ENCODE data around the gene PSMF1. TPM values are rescaled to one million over a fixed set of nuclear protein-coding genes. Genes with fewer than 3 reads are reported as not detected.
"Not testable (repeated sequence)": the region's sequence is repeated elsewhere in the genome, so short reads cannot be mapped to it uniquely, and the experiment has no call there.

PSMF1 gene
- total RNA-seq, 4 donors from 2014 or later: 70.0 to 111 (median 89.0) TPM

DNA sequence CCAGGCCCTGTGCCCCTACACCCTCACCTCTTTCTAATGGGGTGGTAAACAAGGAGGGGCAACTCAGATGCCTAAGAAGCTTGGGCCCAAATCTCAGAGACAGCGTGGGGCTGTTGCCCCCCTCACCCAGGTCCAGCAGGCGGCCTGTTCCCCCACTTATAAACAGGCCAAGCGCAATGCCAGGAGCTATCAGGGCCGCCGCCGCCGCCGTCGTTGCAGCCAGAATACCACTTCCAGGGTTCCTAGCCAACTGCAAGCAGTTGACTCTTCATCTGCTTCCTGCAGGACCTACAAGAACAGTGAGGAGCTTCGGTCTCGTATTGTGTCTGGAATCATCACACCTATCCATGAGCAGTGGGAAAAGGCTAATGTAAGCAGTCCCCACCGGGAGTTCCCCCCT, 16.4 kb downstream of the PSMF1 start:
- Histone ChIP-seq H3K27me3 (no peaks in the 10 kb centered on the region), H3K4me1 (no peaks in the 10 kb centered on the region), H3K9me3 (no peaks in the 10 kb centered on the region), H3K36me3 (peaks cover 9 to 92% (median 35%) of the 10 kb centered on the region in 3 donors), H3K4me3 (no peak overlapping the region), H3K27ac (no peak overlapping the region)
- WGBS, 2 donors: 93% methylated on average over 3 to 9 of the region's 12 CpGs
- intact Hi-C loops (cut with DNase I): no loop called here
- TF ChIP-seq, protein P1, sequence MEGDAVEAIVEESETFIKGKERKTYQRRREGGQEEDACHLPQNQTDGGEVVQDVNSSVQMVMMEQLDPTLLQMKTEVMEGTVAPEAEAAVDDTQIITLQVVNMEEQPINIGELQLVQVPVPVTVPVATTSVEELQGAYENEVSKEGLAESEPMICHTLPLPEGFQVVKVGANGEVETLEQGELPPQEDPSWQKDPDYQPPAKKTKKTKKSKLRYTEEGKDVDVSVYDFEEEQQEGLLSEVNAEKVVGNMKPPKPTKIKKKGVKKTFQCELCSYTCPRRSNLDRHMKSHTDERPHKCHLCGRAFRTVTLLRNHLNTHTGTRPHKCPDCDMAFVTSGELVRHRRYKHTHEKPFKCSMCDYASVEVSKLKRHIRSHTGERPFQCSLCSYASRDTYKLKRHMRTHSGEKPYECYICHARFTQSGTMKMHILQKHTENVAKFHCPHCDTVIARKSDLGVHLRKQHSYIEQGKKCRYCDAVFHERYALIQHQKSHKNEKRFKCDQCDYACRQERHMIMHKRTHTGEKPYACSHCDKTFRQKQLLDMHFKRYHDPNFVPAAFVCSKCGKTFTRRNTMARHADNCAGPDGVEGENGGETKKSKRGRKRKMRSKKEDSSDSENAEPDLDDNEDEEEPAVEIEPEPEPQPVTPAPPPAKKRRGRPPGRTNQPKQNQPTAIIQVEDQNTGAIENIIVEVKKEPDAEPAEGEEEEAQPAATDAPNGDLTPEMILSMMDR (IDR thresholded peaks at IDR 0.05): no peak
- DNase-seq: no peak

DNA sequence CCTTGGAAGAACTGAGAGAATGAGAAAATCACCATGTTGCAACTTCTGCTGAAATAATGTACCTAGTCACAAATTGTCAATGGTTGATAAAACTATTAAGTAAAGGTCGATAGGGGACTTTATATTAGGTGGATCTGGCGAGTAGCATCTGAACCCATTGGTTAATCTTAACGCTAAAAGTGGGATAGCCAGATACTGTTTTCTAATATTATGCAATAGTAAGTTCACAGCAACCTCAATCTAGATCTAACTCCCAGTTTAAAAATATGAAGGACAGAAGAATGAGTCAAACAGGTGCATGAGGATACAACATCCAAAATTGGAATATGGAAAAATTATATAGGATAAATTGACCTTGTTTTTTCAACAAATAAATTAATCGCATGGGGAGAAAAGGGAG, 18.8 kb downstream of the PSMF1 start:
- DNase-seq: no peak
- H3K27me3 ChIP-seq: no peaks in the 10 kb centered on the region
- no peak overlapping the region for H3K4me3 ChIP-seq
- intact Hi-C loops (cut with DNase I): no loop called here
- no peaks in the 10 kb centered on the region for H3K9me3 ChIP-seq
- peaks cover 9 to 92% (median 27%) of the 10 kb centered on the region in 3 donors for H3K36me3 ChIP-seq
- no peaks in the 10 kb centered on the region for H3K4me1 ChIP-seq
- TF ChIP-seq, protein P1 (IDR thresholded peaks at IDR 0.05): no peak
- no peak for TF ChIP-seq POLR2A (IDR thresholded peaks at IDR 0.05)
- H3K27ac ChIP-seq: no peak overlapping the region
- WGBS, 2 donors: 68 to 70% methylated on average over 4 of the region's 4 CpGs

DNA sequence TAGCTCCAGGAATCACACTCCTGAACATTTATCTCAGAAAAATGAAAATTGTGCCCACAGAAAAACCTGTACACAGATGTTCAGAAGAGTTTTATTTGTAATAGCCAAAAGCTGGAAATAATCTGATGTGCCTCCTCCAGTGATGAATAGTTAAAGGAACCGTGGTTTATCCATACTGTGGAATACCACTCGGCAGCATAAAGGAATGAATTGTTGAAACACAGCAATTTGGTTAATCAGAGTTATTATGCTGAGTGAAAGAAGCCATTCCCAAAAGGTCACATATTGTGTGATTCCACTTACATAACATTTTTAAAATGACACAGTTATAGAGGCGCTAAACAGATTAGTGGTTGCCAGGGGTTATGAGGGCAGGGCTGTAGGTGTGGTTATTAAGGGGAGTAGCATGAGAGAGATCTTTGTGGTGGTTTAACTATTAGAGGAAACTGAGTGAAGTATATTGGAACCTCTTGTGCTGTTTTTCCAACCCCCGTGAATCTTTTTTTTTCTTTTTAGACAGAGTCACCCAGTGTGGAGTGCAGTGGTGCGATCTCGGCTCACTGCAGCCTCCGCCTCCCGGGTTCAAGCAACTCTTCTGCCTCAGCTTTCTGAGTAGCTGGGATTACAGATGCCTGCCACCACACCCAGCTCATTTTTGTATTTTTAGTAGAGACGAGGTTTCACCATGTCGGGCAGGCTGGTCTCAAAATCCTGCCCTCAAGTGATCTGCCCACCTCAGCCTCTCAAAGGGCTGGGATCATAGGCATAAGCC, 26.2 kb downstream of the PSMF1 start:
- no peak overlapping the region for H3K4me3 ChIP-seq
- TF ChIP-seq, protein P1 (IDR thresholded peaks at IDR 0.05): no peak
- TF ChIP-seq POLR2A (IDR thresholded peaks at IDR 0.05): no peak
- H3K27ac ChIP-seq: no peak overlapping the region
- no peaks in the 10 kb centered on the region for H3K27me3 ChIP-seq
- no peaks in the 10 kb centered on the region for H3K9me3 ChIP-seq
- DNase-seq: no peak
- peaks cover 0 to 4% (median 0%) of the 10 kb centered on the region in 3 donors for H3K4me1 ChIP-seq
- intact Hi-C loops (cut with DNase I): no loop called here
- H3K36me3 ChIP-seq: peaks cover 0 to 96% (median 0%) of the 10 kb centered on the region in 3 donors
- WGBS, 2 donors: 89 to 91% methylated on average over 10 of the region's 10 CpGs

DNA sequence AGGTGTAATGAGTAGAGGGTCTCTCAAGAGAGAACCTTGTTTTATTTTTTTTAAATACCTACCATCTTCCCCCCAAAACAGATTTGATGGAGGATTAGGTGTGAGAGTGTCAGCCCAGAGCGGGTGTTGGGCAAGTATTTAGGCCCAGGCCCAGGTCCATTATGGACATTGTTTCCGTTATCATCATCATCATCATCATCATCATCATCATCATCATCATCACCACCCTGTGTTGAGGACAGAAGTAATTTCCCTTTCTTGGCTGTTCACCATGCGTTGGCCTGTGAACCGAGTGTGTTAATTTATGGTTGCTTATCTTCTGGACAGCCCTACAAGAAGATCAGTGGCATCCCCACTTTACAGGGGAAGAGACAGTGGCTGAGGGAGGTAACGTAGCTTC, 28.6 kb downstream of the PSMF1 start:
- 89 to 92% methylated on average over 5 of the region's 5 CpGs for WGBS, 2 donors
- no peak overlapping the region for H3K27ac ChIP-seq
- peaks cover 0 to 6% (median 0%) of the 10 kb centered on the region in 3 donors for H3K4me1 ChIP-seq
- H3K36me3 ChIP-seq: peaks cover 0 to 82% (median 0%) of the 10 kb centered on the region in 3 donors
- no peaks in the 10 kb centered on the region for H3K9me3 ChIP-seq
- H3K4me3 ChIP-seq: no peak overlapping the region
- no peaks in the 10 kb centered on the region for H3K27me3 ChIP-seq
- intact Hi-C loops (cut with DNase I): no loop called here
- DNase-seq: no peak
- no peak for TF ChIP-seq POLR2A (IDR thresholded peaks at IDR 0.05)
- TF ChIP-seq, protein P1 (IDR thresholded peaks at IDR 0.05): no peak

DNA sequence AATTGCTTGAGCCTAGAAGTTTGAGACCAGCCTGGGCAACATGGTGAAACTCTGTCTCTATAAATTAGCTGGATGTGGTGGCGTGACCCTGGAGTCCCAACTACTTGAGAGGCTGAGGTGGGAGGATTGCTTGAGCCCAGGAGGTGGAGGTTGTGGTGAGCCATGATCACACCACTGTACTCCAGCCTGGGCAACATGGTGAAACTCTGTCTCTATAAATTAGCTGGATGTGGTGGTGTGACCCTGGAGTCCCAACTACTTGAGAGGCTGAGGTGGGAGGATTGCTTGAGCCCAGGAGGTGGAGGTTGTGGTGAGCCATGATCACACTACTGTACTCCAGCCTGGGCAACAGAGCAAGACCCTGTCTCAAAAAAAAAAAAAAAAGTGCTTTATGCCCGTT, 31.4 kb downstream of the PSMF1 start:
- H3K9me3 ChIP-seq; intact Hi-C loops (cut with DNase I): not testable (repeated sequence)
- H3K36me3 ChIP-seq: peaks cover 0 to 82% (median 0%) of the 10 kb centered on the region in 3 donors

More for the DNA sequence above, 31.4 kb downstream of the PSMF1 start:
- not testable (repeated sequence) for DNase-seq, H3K4me3 ChIP-seq, H3K27ac ChIP-seq, H3K27me3 ChIP-seq
- WGBS, 2 donors: 80 to 97% methylated on average over 1 to 2 of the region's 2 CpGs
- peaks cover 0 to 12% (median 0%) of the 10 kb centered on the region in 3 donors for H3K4me1 ChIP-seq
